ENCODE measurements around the gene P2RY6.
A peak's percentile ranks its signal among the peaks of the same experiment; 100 is the strongest.
"Not testable (repeated sequence)": the region's sequence is repeated elsewhere in the genome, so short reads cannot be mapped to it uniquely, and the experiment has no call there.

The P2RY6 gene

DNA sequence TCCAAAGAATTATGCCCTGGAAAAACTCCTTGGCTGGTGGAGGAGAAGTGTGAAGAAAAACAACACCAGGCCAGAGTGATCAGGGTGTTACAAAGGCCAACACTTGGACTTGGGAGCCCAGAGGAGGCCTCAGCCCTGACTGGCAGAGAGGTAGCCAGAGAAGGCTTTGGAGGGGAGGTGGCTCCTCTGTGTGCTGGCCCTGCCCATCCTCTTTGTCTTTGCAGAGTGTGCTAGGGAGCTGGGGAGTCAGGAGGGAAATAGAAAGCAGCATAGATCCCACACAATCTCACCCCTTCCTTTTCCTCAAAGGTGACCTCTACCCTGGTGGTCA is 12.0 kb upstream of the P2RY6 start:
- peak; percentile 24 for DNase-seq (ENCODE audit: low spot score)

DNA sequence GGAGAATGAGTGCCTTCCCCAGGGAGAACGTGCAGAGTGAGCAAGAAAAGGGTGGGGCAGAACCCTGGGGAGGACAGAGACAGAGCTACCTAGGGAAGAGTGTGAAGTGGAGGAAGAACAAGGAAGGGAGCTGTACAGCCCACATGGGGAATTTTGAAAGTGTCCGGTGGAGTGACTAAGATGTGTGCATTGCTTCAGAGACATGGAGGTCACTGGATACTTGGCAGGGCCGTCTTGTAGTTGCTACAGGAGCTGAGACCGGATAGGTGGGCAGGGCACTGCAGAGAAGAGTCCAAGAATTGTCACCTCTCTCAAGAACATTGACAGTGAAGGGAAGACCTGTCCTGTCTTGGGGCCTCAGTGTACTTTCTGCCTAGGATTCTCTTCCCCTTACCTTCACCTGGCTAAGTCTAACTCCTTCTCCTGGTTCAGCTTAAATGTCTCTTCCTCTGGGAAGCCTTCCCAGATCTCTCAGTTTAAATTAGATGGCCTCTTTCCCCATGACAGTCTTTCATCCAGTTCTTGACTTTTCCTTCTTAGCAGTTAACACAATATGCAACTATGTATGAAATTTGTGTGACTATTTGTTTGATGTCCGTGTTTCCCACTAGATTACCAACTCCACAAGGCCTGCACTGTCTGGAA is 9.2 kb upstream of the P2RY6 start:
- DNase-seq (ENCODE audit: low spot score) = peak; percentile 36

DNA sequence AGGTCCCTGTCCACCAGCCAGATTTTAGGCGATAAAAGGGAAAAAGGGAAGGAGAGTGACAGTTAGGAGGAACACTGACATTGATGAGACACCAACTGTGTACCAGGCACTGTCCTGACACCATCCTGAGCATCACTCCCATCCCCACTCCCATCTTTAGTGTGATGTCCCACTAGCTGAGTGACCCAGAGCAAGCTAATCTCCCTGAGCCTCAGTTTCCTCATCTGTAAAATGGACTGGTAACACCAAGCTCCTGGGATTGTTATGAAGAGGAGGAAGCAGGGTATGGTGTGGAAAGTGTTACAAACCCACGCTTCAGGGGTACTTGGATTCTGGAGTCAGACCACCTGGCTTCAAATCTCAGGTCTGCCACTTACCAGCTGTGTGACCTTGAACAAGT is 8.5 kb upstream of the P2RY6 start:
- peak; percentile 21 for DNase-seq (ENCODE audit: low spot score)

DNA sequence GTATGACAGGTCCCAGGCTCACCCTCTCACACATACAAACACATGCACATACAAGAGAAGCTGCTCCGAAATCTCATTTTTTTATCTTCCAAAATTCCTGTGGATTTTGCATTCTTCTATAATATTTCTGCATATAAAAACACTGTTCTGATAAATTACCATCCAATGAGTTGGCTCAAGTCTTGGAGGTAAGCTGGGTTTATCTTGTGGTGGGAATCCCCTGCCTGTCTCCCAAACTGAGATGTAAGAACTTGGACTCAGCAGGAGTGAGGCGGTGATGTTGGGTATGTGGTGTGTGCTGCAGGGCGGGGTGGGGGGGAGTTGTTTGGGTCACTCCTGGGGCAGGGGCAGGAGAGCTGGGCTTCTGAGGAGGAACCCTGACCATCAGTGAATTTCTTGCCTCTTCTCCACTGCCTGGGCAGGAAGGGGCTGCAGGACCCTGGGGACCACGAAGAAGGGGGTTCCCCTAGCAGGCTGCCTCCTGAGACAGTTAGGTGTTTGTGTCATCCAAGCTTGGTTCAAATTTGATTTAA is 6.8 kb upstream of the P2RY6 start:
- DNase-seq (ENCODE audit: low spot score) = peak; percentile 16

DNA sequence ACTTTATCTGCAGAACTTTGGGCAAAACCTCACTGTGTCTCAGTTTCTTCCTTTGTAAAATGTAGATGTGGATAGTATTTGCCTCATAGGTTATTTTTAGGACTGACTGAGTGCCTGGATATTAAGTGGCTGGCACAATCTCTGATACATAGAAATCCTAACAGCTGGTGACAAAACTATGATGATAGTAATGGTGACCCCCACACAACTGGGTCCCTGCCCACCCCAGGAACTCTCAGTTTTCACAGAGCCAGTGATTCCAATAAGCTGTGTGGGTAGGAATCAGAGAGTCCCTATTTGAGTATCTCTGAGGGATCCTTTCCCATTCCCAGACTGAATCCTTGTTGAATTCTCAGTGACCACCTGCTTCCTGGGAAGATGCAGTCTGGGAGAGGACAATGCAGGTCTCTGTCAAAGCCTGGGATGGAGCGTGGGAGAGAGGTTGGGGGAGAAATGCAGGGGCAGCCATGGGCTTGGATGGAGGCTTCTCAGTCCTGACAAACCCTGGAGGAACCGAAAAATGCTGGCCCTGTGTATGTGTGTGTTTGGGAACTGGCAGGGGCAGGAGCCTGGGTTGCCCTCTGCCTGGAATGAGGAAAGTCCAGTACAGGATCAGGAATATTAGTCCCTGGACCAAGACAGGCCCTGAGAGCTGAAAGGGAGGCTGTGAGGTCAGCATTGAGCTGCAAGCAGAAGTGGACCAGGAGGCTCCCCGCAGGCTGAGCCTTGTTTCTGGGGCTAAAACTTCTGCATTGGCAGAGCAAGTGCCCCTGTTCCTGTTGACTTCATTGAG is 6.1 kb upstream of the P2RY6 start:
- DNase-seq (ENCODE audit: low spot score) = peak; percentile 45

DNA sequence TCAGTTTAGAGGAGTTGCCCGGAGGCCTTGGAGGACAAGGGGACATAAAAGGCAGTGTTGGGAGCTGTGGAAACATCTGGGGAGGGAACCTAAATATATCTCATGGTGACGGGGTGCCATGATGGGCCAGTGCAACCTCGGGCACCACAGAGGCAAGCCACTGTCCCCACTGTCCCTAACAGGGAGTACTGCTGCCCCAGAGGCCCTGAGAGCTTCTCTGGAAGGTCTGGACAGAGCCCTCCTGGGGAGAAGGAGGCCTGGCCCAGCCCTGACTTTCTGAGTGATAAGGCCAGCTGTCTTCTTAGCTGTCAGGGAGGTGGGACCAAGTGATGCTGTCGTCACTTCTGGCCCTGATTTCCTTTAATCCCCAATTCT is 5.5 kb upstream of the P2RY6 start:
- peak; percentile 38 for DNase-seq (ENCODE audit: low spot score)

DNA sequence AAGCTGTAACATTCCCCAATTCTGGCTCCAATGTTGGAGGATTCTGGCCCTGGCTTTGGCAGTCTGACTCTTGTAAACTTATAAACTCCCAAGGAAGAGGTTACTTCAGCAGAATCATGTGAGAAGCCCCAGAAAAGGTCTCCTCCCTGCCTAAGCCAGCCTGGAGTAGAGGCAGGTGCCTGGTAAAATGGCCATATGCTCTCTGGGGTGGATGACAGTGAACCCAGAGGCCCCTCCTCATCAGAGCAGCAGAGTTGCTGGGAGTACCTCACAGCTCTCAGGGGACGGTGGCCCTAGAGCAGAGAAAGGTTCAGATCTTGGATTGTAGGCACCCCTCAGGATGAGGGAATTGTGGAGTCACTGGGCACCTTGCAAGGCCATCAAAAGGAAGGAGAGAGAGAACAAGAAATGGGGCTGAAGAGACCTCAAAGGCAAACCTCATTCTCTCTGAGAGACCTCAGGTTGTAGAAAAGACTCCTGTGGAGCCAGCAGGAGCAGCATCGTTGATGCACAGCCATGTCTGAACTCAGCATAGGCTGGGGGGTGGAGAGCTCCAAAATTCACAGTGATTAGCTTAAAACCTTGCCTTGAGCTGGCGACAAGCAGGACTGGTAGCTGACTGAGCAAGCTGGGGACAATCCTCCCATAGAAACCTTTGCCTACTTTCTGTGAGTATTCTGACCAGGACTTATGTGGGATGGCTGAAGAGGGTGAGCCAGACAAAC is 4.9 kb upstream of the P2RY6 start:
- DNase-seq (ENCODE audit: low spot score) = peak; percentile 35

DNA sequence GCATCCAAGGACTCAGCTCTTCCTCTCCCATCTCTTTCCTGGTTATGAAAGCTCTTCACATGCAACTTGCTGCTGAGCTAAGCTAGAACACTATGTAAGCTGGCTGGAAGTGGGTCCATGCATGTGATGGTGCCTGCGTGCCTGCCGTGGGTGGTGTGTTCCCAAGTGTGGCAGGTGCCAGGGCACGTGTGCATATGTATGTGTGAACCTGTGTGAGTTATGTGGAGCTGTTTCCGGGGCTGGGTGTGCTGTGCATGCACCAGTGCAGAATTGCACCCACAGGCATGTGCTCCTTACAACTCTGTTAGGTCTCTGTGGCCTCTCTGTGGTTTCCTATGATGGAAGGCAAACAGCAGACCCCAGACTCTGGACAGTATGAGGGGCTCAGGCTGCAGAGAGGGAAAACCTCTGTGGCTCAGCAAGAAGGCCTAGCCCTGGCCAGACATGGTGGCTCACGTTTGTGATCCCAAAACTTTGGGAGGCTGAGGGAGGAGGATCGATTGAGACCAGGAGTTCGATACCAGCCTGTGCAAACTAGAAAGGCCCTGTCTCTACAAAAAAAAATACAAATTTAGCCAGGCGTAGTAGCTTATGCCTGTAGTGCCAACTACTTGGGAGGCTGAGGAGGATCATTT is 4.1 kb upstream of the P2RY6 start:
- DNase-seq (ENCODE audit: low spot score) = peak; percentile 34

DNA sequence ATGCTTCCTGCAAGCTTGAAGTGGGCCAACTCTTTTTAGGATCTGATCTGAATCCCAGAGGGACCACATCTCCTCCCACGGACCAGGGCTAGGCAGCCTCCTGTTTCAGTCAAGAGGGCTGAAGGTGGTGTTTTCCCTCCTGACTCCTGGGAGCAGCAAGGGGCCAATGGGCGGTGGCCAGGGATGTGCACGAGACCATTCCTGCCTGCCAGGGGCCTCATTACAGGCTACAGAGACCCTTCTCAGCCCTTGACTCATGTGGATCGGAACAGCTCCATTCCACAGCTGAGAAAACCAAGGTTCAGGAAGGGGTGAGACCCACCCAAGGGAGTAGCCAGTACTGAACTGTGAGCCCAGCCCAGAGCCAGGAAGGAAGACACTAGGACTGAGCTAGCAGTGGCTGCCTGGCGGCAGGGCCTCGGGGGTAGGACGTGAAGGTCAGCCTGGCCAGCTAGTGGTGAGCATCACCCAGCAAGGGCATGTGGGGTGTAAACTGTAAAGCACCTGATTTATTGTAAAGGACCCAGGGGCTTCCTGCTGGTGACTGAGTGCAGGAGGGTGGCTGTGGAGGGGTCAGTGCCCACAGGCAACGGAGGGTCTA is 3.4 kb upstream of the P2RY6 start:
- peak; percentile 40 for DNase-seq (ENCODE audit: low spot score)

DNA sequence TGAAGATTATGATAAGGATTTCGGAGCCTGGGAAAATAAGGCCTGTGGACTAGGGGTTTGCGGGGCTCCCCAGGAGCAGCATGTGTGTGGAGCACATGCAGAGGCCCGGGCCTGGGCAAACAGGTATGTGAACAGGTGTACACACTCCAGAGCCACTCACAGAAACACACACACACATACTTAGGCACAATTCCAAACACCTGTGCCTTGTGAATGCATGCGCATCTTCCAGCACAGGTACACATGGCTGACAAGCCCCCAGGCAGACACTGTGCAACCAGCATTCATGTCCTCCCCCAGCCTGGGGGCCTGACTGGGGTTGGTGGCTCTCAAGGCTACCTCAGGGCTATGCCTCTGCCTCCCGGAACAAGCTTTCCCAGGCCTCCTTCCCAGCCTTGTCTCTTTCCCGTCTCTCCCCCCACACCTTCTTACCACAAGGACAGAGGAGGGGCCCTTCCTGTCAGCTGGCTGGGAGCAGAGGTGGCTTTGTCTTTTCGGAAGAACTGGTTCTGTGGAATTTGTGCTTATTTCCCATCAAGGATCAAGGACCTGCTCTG is 2.6 kb upstream of the P2RY6 start:
- DNase-seq (ENCODE audit: low spot score) = peak; percentile 57

DNA sequence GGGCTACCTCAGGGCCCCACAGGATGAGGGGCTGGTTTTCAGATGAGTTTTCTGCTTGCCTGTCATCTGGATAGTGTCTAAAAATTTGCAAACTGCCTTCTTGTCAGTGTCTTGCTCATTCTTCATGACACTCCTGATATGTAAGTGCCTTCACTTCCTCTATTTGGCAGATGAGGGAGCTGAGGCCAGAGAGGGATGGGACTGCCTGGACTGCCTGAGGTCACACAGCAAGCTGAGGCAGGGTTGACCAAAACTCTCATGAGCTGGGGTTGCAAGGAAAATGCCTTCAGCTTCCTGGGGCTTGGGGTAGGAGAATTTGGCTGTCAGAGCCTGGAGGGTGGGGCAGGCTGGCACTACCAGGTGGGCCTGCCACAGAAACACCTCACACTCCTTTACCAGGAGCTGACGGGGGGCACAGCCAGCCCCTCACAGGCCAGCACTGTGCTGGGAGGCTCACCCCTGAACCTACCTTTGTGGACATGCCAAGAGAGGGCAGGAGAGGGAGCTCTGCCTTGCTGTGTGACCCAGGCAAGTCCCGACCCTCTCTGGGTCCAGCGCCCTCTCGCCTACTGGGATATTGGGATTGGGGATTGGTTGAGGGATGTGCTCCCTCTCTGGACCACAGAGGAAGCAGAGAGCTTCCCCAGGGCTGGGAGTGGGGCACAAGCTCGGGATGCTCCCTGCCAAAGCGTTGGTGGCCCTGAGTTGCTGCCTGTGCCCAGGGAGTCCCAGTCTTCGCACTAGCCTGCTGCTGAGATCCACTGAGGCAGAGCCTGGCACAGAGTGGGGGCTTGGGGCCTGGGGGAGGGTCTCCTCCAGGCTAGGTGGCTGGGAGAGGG is 1.9 kb upstream of the P2RY6 start:
- DNase-seq (ENCODE audit: low spot score) = peak; percentile 43

DNA sequence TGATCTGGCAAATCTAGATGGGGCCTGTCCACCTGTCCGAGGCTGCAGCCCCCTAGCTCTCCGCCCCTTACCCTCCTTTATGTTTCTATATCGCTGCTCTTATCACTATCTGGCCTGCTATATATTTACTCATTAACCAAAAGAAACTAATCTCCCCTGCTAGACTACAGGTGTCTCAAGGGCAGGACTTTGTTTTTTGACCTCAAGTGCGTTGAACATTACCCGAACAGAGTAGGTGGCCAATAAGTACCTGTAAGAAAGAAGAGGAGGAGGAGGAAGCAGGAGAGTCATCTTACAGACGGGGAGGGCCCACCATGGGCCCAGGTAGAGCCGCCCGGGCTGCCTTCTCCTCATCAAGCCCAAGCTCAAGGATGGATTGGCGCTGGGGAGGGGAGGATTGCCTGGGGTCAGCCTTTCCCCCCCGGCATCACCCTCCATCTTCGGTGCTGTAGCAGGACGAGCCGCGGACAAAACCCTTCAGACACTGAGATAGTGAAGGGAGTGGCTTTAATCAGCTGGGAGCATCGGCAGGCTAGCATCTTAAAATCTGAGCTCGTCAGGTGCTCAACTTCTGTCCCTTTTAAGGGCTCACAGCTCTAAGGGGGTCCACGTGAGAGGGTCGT is 1.2 kb upstream of the P2RY6 start:
- peak; percentile 45 for DNase-seq (ENCODE audit: low spot score)

DNA sequence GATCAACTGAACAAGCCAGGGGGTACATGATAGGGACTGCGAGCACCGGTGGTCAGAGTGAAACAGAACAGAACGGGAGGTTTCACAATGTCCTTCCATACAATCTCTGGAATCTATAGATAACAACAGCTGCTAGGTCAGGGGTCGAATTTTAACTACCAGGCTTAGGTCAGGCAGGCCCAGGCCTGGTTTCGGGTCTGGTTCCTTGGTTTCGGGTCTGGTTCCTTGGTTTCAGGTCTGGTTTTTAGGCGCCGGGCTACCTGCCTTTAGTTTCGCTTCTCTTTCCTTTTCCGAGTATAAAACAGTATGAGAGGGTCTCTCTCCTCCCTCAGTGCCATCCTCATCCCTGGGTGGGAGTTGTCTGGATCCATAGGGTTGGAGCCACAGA is 666 bp upstream of the P2RY6 start:
- peak; percentile 39 for DNase-seq (ENCODE audit: low spot score)

DNA sequence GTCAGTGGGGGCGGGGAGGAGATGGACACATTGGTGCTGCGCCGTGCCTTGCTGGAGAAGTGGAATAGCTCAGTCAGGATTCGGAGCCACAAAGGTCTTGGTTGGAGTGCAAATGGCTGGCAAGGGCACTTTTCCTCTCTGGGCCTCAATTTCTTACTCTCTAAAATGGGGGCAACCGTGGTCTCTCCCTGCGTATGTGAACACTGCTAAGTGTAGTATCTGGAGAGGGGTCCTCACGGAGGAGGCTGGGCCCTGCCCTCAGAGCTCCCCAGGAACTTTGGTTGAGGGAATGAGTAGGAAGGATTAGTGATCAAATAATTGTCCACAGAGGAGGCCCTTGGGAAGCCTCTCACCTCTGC is 521 bp downstream of the P2RY6 start:
- DNase-seq (ENCODE audit: low spot score) = no peak

DNA sequence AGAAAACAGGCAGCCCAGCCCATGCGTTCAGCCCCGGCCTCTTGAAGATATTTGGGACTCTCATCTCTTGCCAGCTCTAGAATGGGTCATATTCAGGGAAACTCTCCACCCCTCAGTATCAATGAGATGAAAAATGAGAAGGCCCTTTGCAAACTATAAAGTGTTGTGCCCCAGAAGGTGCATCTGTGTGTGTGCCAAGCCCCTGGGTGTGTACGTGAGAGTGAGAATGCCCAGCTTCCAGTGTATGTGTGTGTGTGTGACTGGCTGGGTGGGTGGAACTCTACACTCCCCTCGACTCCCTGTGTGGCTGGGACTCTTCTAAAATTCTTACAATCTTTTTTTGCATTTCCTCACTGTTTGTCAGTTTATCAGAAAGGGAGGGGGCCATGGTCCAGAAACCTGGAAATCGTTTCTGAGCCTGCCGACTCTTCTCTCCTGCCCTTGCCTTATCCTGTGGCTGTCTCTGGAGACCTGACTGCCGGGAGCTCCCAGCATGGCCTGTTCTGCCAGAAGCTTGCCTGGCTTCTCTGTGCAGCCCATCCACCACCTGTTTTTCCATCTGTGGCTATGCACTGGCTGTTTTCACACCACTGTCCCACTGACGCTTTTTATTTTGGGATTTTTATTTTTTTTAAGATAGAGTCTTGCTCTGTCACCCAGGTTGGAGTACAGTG is 1.2 kb downstream of the P2RY6 start:
- peak; percentile 40 for DNase-seq (ENCODE audit: low spot score)

DNA sequence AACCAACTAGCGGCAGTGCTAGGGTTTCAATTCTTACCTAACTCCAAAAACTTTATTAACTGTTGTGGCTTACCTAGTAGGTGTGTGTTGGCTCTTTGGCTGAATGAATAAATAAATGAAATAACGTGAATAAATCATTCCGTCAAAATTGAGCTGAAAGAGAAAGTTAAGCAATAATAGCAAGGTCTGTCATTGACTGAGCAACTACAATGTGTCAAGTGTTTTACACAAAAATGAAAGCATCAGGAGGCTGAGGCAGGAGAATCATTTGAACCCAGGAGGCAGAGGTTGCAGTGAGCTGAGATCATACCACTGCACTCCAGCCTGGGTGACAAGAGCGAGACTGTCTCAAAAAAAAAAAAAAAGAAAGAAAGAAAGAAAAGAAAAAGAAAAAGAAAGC is 2.1 kb downstream of the P2RY6 start:
- DNase-seq (ENCODE audit: low spot score) = not testable (repeated sequence)

DNA sequence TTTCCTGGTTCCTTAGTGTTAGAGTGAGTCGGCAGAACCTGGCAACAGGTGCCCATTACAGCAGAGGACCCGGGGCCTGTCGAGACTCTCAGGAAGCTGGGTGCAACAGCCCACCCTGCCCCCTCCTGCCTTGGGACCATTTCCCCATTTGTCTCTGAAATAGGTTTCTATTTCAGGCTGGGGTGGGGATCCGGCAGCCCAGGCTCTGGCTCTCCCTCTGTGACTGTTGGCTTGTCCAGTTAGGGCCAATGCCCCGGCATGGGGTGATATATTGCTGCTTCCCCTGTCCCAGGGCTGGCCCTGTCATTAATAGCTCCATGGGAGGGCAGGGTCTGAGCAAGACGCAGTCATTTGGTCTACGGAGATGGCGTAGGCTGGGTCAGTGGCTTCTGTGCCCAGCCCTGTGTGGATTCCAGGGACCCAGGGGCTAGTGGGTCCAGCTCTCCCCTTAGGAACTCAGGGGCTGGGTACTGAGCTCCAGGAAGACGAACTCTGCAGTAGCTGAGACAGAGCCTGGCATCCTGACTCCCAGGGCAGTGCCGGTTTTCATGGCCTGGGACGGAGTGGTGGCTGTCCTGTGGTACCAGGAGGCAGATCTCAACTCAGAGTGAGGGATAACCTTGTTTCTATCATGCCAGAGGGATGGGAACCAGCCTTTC is 2.7 kb downstream of the P2RY6 start:
- DNase-seq (ENCODE audit: low spot score) = peak; percentile 42

DNA sequence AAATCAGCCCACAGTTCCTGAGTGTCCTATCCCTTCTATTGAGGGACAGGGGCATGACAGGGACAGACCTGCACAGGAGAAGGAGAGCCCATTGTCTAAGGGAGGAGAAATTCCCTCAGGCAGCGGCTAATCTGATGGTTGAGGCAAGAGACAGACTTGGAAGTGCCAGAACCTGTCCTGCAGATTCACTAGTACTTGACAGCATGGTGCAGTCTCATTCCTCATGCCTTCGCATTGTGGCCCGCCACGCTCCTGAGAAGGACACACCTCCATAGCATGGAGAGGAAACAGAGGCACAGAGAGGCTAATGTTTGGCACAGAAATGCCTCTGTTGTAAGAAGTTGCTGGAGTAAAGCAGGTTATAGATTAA is 3.2 kb downstream of the P2RY6 start:
- DNase-seq (ENCODE audit: low spot score) = no peak

DNA sequence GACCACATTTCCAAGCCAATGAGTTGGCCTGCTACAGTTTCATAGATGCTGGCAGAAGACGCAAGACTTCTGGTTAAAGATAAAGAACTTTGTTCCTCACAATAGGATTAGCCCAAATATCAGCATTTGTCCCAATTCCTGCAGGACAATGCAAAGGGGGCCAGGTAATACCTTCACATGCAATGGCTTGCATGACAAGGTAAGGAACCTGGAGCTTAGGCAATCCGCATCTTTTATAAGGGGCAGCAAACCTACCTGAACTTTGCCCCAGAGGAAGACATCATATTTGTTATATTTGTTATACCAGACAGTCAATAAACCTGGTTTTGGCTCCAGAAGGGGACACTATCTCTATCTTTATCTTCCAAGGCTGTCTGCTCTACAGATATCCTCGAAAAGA is 5.3 kb downstream of the P2RY6 start:
- no peak for DNase-seq (ENCODE audit: low spot score)

Data from ecto neural progenitor cell (in vitro differentiated cells).